HepG2 (cell line): ENCODE results near the gene ESYT2. TPM values are rescaled to one million over a fixed set of nuclear protein-coding genes. Genes with fewer than 3 reads are reported as not detected.
A peak's percentile ranks its signal among the peaks of the same experiment; 100 is the strongest.

Source experiments
- ADNP ChIP-seq: sonication (generic); formaldehyde crosslinking; IDR thresholded peaks from 2 replicates; pipeline ENCODE4 v1.4.0; 2020; ENCODE audit warnings: missing genetic modification reagents
- CBX5 ChIP-seq: sonication (generic); formaldehyde crosslinking; IDR thresholded peaks from 2 replicates; pipeline ENCODE4 v1.4.0; 2020; ENCODE audit warnings: missing genetic modification reagents, borderline replicate concordance
- CC2D1A ChIP-seq: sonication (generic); formaldehyde crosslinking; IDR thresholded peaks from 2 replicates; pipeline ENCODE4 v1.8.1; 2023; ENCODE audit warnings: mild to moderate bottlenecking, missing genetic modification reagents
- DR1 ChIP-seq: sonication (generic); formaldehyde crosslinking; IDR thresholded peaks from 2 replicates; pipeline ENCODE4 v1.8.0; 2021; ENCODE audit warnings: mild to moderate bottlenecking, missing genetic modification reagents, inconsistent platforms
- GATA4 ChIP-seq: sonication (generic); IDR thresholded peaks from 2 replicates; pipeline ENCODE4 v1.6.1; 2016; ENCODE audit warnings: antibody characterized with exemption, low read depth, borderline replicate concordance
- HDAC6 ChIP-seq: fragments of 200-600 bp; sonication (generic); IDR thresholded peaks from 2 replicates; pipeline ENCODE4 v1.7.0; 2017; ENCODE audit warnings: mild to moderate bottlenecking, antibody characterized with exemption, low read length, low read depth
- NCOA2 ChIP-seq: sonication (generic); formaldehyde crosslinking; IDR thresholded peaks from 2 replicates; pipeline ENCODE4 v1.8.0; 2022; ENCODE audit warnings: inconsistent platforms
- PITX1 ChIP-seq: sonication (generic); formaldehyde crosslinking; IDR thresholded peaks from 2 replicates; pipeline ENCODE4 v1.5.1; 2020; ENCODE audit warnings: mild to moderate bottlenecking, missing genetic modification reagents
- RNF2 ChIP-seq: fragments of 450-650 bp; conservative IDR thresholded peaks from 2 replicates; pipeline ENCODE4 v1.6.1; 2016; ENCODE audit warnings: low read depth
- SAP130 ChIP-seq: IDR thresholded peaks from 2 replicates; pipeline ENCODE4 v1.6.1; 2016; ENCODE audit warnings: low read depth
- SRSF1 ChIP-seq: fragments of 200-400 bp; formaldehyde crosslinking; optimal IDR thresholded peaks from 2 replicates; pipeline ENCODE3; 2017; ENCODE audit warnings: mild to moderate bottlenecking, low read depth, low read length, moderate library complexity
- SRY ChIP-seq: sonication (generic); formaldehyde crosslinking; IDR thresholded peaks from 2 replicates; pipeline ENCODE4 v1.8.0; 2022; ENCODE audit warnings: mild to moderate bottlenecking, missing genetic modification reagents
- ZBTB7A ChIP-seq: sonication (generic); formaldehyde crosslinking; IDR thresholded peaks from 2 replicates; pipeline ENCODE4 v1.8.0; 2022; ENCODE audit warnings: mild to moderate bottlenecking, missing genetic modification reagents
- ZBTB7B ChIP-seq: sonication (generic); formaldehyde crosslinking; IDR thresholded peaks from 2 replicates; pipeline ENCODE4 v1.4.0; 2020; ENCODE audit warnings: missing genetic modification reagents
- ZNF136 ChIP-seq: sonication (generic); formaldehyde crosslinking; IDR thresholded peaks from 2 replicates; pipeline ENCODE4 v1.8.1; 2022; ENCODE audit warnings: low read depth, mild to moderate bottlenecking, moderate library complexity, missing genetic modification reagents
- ZNF235 ChIP-seq: sonication (generic); formaldehyde crosslinking; IDR thresholded peaks from 2 replicates; pipeline ENCODE4 v1.8.1; 2023; ENCODE audit warnings: mild to moderate bottlenecking, missing genetic modification reagents, borderline replicate concordance
- ZNF326 ChIP-seq: sonication (generic); formaldehyde crosslinking; IDR thresholded peaks from 2 replicates; pipeline ENCODE4 v1.4.0; 2020; ENCODE audit warnings: missing genetic modification reagents, borderline replicate concordance
- ZNF547 ChIP-seq: sonication (generic); formaldehyde crosslinking; IDR thresholded peaks from 2 replicates; pipeline ENCODE4 v1.5.1; 2020; ENCODE audit warnings: mild to moderate bottlenecking, missing genetic modification reagents
- polyA plus RNA-seq, 8 experiments: library from polyadenylated mRNA; depleted of rRNA in 3 of 8; stranded (reverse) in 7 of 8; unstranded in 1 of 8; fragments of >200 nt; fragmentation: Illumina TruSeq in 4 of 8; extraction: Trizol in 4 of 8; gene quantifications; 2 replicates each; pipeline versions ENCODE4 v1.2.1 to v1.2.3, GENCODE V29; 2011 to 2016; ENCODE audit warnings: low read depth in 4 of 8, missing spikeins in 1 of 8, mixed read lengths in 1 of 8; ENCODE audit not compliant: insufficient read depth in 1 of 8
- total RNA-seq, 5 experiments: library from RNA; depleted of rRNA; stranded (reverse); fragments of >200 nt; fragmentation: Illumina TruSeq; extraction: Trizol; gene quantifications; 2 replicates each; pipeline ENCODE4 v1.2.3, GENCODE V29; 2016; ENCODE audit warnings: low read depth in 1 of 5
- TF ChIP-seq, protein P1 (sequence below): sonication (generic); formaldehyde crosslinking; IDR thresholded peaks from 2 replicates; pipeline ENCODE4 v1.9.0; 2021; ENCODE audit warnings: missing genetic modification reagents, mild to moderate bottlenecking, borderline replicate concordance
- TF ChIP-seq, protein P2 (sequence below): sonication (generic); formaldehyde crosslinking; IDR thresholded peaks from 2 replicates; pipeline ENCODE4 v1.4.0; 2020; ENCODE audit warnings: mild to moderate bottlenecking, missing genetic modification reagents
- TF ChIP-seq, protein P3 (sequence below): sonication (generic); formaldehyde crosslinking; IDR thresholded peaks from 2 replicates; pipeline ENCODE4 v1.4.0; 2020; ENCODE audit warnings: missing genetic modification reagents
- TF ChIP-seq, protein P4 (sequence below): sonication (generic); formaldehyde crosslinking; IDR thresholded peaks from 2 replicates; pipeline ENCODE4 v1.5.0; 2020; ENCODE audit warnings: mild to moderate bottlenecking, missing genetic modification reagents
- TF ChIP-seq, protein P5 (sequence below): sonication (generic); formaldehyde crosslinking; IDR thresholded peaks from 2 replicates; pipeline ENCODE4 v1.5.0; 2020; ENCODE audit warnings: missing genetic modification reagents
- TF ChIP-seq, protein P6 (sequence below): sonication (generic); formaldehyde crosslinking; IDR thresholded peaks from 2 replicates; pipeline ENCODE4 v1.9.0; 2021; ENCODE audit warnings: missing genetic modification reagents, borderline replicate concordance

ESYT2 gene
- total and polyA plus RNA-seq, 2 of the 13 experiments (the other 11 are each of a cell fraction or from before 2014, with no cell fraction given): 28.5 to 37.3 TPM

GRCh38 chr7:158704524-158705233 lies 124.6 kb downstream of the ESYT2 start, which contains the start of gene NCAPG2 (continued):
- TF ChIP-seq, protein P1, sequence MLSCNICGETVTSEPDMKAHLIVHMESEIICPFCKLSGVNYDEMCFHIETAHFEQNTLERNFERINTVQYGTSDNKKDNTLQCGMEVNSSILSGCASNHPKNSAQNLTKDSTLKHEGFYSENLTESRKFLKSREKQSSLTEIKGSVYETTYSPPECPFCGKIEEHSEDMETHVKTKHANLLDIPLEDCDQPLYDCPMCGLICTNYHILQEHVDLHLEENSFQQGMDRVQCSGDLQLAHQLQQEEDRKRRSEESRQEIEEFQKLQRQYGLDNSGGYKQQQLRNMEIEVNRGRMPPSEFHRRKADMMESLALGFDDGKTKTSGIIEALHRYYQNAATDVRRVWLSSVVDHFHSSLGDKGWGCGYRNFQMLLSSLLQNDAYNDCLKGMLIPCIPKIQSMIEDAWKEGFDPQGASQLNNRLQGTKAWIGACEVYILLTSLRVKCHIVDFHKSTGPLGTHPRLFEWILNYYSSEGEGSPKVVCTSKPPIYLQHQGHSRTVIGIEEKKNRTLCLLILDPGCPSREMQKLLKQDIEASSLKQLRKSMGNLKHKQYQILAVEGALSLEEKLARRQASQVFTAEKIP: no peak
- TF ChIP-seq HDAC6 (no peak), RNF2 (peak; percentile 58; the same call in 1 of the 2 replicates), GATA4 (no peak), ZBTB7B (CRISPR knock-in tag) (peak; percentile 53; the same call in 1 of the 2 replicates), SRY (CRISPR knock-in tag) (no peak; the same call in 1 of the 2 replicates), CC2D1A (CRISPR knock-in tag) (no peak), PITX1 (CRISPR knock-in tag) (peak; percentile 60), ZBTB7A (CRISPR knock-in tag) (peak; percentile 51; the same call in 1 of the 2 replicates), ADNP (CRISPR knock-in tag) (no peak), CBX5 (CRISPR knock-in tag) (no peak), ZNF235 (CRISPR knock-in tag) (peak; percentile 53; the same call in 1 of the 2 replicates), ZNF136 (CRISPR knock-in tag) (no peak), ZNF547 (CRISPR knock-in tag) (no peak; the same call in 1 of the 2 replicates), DR1 (CRISPR knock-in tag) (peak; percentile 74), SRSF1 (peak; percentile 79), SAP130 (CRISPR knock-in tag) (peak; percentile 96), NCOA2 (CRISPR knock-in tag) (no peak), ZNF326 (CRISPR knock-in tag) (no peak)
- TF ChIP-seq, protein P2, sequence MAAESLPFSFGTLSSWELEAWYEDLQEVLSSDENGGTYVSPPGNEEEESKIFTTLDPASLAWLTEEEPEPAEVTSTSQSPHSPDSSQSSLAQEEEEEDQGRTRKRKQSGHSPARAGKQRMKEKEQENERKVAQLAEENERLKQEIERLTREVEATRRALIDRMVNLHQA (CRISPR knock-in tag): no peak
- TF ChIP-seq, protein P3, sequence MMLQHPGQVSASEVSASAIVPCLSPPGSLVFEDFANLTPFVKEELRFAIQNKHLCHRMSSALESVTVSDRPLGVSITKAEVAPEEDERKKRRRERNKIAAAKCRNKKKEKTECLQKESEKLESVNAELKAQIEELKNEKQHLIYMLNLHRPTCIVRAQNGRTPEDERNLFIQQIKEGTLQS (CRISPR knock-in tag): 0 out of 2 replicates have a peak, but pooled peaks have one; percentile 9
- TF ChIP-seq, protein P4, sequence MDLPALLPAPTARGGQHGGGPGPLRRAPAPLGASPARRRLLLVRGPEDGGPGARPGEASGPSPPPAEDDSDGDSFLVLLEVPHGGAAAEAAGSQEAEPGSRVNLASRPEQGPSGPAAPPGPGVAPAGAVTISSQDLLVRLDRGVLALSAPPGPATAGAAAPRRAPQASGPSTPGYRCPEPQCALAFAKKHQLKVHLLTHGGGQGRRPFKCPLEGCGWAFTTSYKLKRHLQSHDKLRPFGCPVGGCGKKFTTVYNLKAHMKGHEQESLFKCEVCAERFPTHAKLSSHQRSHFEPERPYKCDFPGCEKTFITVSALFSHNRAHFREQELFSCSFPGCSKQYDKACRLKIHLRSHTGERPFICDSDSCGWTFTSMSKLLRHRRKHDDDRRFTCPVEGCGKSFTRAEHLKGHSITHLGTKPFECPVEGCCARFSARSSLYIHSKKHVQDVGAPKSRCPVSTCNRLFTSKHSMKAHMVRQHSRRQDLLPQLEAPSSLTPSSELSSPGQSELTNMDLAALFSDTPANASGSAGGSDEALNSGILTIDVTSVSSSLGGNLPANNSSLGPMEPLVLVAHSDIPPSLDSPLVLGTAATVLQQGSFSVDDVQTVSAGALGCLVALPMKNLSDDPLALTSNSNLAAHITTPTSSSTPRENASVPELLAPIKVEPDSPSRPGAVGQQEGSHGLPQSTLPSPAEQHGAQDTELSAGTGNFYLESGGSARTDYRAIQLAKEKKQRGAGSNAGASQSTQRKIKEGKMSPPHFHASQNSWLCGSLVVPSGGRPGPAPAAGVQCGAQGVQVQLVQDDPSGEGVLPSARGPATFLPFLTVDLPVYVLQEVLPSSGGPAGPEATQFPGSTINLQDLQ (CRISPR knock-in tag): no peak
- TF ChIP-seq, protein P5, sequence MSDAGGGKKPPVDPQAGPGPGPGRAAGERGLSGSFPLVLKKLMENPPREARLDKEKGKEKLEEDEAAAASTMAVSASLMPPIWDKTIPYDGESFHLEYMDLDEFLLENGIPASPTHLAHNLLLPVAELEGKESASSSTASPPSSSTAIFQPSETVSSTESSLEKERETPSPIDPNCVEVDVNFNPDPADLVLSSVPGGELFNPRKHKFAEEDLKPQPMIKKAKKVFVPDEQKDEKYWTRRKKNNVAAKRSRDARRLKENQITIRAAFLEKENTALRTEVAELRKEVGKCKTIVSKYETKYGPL (CRISPR knock-in tag): no peak
- TF ChIP-seq, protein P6, sequence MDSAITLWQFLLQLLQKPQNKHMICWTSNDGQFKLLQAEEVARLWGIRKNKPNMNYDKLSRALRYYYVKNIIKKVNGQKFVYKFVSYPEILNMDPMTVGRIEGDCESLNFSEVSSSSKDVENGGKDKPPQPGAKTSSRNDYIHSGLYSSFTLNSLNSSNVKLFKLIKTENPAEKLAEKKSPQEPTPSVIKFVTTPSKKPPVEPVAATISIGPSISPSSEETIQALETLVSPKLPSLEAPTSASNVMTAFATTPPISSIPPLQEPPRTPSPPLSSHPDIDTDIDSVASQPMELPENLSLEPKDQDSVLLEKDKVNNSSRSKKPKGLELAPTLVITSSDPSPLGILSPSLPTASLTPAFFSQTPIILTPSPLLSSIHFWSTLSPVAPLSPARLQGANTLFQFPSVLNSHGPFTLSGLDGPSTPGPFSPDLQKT (CRISPR knock-in tag): no peak
